HG03575 (cell line): Measurements from ENCODE around the gene PIGQ.

Experiments used
- ATAC-seq: cut with Tn5 transposase; IDR thresholded peaks from one replicate; pipeline ENCODE4 v1.9.1; 2021; ENCODE audit not compliant: unreplicated experiment, insufficient number of reproducible peaks, low FRiP score; ENCODE audit errors: extremely low read depth

PIGQ gene

DNA sequence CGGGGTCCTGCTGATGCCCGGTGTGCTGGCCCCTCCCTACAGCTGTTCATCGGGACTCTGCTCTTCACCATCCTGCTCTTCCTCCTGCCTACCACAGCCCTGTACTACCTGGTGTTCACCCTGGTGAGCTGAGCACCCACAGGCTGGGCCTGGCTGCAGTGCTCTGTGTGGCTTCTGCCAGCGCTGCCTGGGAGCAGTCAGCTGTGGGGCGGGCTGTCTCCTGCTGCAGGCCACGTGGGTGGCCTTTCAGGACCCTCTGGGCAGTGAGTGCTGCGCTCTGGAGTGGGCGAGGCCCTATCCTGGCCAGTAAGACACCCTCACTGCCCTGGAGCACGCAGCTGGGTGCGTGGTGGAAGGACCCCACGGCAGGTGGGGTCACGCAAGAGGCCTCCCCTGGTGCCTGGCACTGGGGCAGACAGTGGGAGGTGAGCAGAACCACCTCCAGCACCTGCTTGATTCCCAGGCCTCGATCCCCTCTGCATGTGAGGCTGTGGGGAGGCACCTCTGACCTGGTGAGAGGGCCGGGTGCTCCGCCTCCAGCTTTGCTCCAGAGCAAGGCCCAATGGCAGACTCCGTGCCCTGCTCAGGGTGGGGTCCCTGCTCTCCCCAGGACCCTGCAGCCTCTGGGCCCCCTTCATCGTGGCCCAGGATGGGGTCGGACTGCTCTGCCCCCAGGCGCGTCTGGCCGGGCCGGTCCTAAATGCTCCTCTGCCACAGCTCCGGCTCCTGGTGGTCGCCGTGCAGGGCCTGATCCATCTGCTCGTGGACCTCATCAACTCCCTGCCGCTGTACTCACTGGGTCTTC lies 10.6 kb downstream of the PIGQ start:
- no peak for ATAC-seq

DNA sequence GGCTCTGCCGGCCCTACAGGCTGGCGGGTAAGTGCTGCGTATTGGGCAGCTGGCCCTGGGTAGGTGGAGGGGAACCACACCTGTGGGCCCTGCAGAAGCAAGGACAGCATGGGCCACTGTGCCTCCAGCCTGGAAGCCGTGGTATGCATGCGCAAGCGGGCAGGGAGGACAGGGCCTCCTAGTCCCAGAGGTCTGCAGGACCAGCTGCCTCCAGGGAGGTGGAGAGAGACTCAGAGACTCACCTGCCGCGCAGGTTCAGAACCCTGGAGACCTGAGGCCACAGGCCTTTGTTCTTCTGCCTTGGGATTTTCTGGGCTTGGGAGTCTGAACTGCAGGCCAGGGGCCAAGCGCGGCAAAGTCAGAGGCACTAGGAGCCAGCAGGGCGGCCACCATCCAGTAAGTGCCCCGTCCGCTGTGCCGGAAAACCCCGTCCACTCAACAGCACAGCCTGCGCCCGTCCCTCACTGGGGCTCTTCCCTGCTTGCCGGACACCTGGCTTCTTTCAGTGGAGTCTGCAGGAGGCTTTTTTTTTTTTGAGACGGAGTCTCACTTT lies 11.3 kb downstream of the PIGQ start:
- ATAC-seq = no peak

DNA sequence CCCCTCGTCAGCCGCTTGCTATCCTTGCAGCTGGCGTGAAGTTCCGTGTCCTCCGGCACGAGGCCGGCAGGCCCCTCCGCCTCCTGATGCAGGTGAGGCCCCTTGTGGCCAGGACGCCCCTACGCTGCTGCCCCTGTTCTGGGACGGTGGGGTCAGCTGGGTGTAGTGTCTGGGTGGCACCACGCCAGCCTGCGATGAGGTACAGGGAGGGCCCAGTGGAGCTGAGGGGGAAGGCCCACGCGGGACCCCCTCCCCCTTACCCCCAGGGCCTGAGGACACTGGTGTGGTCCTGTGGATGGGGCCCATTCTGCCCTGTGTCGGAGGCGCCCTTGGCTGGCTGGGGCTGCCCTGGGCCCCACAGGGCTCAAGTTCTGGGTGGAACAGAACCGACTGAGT lies 12.4 kb downstream of the PIGQ start:
- ATAC-seq = no peak

DNA sequence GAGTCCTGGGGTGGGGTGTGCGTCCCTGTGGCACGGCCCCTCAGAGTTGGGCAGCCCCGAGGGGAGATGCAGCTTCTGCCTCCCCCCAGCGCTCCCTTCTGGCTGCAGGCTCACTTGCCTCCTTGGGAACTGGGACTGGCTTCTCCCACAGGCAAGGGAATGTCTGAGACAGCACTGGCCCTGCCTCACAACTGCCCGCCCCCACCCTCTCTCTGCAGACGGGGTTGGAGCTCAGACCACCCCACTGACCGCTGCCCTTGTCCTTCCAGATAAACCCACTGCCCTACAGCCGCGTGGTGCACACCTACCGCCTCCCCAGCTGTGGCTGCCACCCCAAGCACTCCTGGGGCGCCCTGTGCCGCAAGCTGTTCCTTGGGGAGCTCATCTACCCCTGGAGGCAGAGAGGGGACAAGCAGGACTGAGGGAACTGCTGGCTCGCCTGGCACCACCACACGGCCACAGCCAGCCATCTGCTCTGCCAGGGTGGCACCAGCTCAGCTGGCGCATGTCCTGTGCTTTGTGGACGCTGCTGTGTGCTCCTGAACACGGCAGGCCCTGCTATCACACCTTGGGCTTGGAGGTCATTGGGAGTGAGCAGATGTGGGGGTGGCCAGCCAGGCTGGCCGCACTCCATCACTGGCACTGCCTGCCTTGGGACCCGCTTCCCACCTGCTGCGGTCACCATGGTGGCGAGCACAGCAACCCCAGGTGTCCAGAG lies 13.0 kb downstream of the PIGQ start:
- no peak for ATAC-seq

DNA sequence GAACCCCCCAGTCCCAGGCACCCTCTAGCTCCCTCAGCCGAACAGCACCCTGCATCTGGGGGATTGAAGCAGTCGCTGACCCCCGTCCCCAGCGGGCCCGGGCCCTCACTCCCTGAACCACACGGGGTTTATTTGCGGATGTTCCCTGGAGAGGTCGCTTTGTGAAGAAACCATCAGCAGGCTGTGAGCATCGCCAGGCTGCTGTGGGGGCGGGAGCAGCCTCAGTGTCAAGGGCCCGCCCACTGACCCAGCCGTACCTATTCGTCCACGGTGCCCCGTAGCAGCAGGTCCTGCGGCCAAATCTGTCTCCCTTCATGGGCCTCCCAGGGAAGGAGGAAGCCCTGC lies 13.7 kb downstream of the PIGQ start:
- no peak for ATAC-seq

DNA sequence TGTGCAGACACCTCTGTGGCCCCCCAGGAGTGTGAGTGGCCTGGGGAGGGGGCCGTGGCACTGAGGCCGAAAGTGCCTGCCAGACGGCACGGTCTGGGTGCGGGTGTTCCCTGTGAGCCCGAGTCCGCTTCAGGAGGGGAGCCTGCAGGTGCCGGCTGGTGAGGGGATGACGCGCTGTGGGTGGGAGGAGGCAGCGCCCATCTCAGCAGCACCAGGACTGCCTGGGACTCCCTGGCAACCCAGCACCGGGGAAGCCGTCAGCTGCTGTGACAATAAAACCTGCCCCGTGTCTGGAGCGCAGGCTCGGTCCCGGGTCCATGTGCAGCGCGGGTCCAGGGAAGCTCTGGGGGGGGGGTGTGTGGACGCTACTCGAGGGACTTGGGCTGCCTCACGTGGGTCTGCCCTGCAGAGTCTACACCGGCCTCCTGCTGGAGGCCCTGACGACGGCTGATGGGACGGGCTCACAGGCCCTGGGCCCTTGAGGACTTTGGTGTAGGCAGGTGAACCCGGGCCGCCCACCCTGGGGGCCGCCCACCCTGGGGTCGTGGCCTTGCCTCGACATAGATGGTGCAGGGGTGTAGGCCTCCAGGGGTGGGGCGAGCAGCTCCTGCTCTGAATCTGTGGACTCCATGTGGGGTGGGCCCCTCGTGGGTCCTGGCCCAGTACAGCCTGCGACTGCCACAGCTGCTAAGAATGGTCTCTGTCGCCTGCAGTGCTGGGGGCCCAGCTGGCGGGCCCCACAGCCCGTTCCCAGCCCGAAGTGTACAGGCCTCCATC lies 14.2 kb downstream of the PIGQ start:
- no peak for ATAC-seq

DNA sequence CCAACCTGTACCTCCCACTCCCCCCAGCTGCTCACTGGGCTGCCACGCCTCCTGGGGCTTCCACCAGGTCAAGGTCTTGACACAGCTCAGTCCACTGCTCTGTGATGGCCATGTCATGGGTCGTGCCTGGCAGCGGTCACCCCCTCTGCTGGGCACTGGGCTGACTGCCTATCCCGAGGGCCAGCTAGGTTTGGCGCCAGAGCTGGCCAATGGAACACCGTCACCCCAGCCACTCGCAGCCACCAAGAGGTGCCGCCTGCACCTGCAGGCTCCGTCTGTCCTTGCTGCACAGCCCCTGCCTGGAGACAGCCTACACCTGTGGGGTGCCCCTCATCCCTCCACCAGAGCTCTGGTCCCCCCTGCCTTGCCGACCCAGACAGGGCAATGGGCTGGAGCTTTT lies 15.6 kb downstream of the PIGQ start:
- ATAC-seq = no peak

DNA sequence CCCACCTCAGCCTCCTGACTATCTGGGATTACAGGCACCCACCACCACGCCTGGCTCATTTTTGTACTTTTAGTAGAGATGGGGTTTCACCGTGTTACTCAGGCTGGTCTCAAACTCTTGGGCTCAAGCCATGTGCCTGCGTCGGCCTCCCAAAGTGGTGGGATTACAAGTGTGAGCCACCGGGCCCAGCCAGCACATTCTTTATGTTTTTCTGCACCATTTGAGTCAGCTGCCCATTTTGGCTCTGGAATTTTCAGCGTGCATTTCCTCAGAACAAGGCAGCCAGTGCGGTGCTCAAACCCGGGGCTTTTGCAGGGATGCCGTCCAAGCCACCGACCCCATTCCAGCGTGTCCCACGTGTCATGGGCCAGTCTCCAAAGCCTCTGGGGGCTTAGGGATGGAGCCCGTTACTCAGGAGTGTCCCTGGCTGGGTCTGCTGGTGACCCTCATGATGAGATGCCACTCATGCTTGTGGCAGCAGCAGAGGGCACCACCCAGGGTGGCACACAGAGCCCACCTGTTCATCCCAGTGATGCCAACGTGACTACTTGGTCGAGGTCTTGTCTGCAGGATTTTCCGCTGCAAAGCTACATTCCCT lies 16.4 kb downstream of the PIGQ start:
- no peak for ATAC-seq

DNA sequence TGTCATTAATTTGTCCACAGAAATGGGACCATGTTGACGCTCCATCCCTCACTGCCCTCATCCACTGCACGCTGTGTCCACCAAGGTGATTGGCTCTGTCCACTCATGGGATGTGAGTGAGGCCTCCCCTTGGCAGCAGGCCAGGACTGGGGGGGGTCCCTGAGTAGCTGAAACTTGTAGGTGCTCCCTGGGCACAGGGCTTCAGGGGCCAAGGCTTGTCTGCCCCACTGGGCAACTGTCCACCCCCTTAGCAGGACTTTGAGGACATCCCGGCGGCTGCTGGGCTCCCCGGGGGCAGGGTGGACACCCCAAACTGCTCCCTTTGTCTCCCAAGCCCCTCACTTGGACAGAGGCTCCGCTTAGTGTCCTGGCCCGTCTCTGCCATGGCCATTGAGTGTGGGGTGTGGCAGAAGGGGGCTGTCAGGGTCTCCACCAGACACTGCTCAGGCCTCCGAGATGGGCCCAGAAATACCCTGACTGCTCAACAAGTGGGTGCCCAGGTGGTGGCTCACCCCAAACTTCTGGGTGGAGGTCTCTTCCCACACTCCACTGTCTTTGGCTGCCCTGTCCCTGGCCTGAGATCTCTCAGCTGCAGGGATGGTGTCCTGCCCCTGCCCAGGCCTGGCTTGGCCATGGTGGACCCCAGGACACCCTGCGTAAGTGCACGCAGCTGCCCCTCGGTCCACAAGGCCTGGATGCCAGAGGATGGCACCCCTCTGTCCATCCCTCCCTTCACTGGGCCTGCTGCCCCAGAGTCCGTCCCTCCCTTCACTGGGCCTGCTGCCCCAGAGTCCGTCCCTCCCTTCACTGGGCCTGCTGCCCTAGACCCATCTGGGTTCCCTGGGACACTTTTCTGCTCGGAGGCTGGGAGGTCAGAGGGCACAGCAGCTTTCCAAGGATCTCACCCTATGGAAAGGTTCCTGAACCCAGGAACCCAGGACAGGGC lies 17.1 kb downstream of the PIGQ start:
- no peak for ATAC-seq

DNA sequence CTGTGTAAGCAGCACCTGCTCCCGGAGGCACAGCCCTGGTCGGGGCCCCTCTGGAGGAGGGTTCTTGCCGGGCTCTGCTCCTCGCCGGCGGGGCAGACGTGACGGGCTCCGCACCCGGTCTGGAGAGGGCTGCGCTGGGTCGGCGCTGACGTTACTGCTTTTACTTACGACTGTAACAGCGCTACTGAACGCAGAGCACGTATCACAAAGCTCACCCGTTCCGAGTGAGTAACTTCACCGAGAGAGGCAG lies 18.8 kb downstream of the PIGQ start:
- ATAC-seq = no peak

DNA sequence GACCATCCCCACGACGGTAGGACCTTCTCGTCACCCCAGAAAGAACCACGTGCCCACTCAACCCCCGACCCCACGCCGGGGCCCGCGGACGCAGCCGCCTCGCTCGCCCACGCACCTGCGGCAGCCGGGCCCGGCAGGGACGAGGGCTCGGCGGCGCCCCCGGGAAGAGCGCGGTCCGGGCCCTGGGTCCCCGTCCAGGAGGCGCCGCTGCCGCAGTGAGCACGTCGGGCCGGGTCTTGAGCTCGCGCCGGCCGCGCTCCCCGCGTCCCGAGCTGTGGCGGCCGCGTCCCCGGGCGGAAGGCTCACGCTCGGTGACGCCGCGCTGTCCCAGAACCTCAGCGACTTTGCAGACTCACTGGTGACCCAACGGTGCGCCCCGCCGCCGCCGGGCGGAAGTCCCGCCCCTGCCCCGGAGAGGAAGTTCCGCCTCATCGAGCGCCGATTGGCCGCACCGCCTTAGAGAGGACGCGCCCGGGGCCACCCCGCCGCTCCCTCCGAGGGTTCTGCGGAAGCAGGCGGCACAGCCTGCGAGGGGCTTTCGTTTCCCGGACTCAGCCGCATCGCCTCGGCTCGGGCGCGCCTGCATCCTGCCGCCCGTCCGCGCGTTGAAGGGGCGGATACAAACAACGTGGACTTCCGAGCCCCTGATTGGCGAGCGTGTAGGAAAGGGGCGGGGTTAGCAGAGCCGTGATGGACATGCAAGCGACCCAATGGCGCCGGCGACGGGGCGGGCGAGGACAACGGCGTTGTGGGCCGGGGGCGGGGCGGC lies 19.3 kb downstream of the PIGQ start:
- no peak for ATAC-seq

DNA sequence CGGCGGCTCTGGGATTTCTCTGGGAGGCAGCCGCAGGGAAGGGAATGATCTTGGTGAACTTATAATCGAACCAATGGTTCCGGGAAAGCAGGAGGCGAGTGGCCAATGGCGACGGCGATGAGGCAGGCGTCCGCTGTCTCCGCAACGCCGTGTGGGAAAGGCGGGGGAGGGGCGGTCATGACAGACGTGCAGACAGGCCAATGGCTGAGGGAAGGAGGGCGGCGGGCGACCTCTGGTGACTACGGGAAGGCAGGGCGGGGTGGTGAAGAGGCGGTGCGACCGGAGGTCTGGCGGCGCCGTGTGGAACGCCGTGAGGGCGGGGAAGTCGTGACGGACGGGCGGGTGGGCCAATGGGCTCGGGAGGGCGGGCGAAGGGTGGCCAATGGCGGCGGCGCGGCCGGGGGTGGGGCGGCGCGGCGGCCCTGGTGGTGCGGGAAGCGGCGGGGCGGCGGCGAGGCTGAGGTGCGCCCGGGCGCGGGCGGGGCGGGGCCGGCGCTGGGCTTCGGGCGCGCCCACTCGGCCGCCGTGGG lies 20.0 kb downstream of the PIGQ start, which contains the start of gene RAB40C:
Gene RAB40C (plus strand): TSS at position 409 of the 530 bp plus-strand sequence. CDS start 226 bp downstream, outside the sequence.
- no peak for ATAC-seq

DNA sequence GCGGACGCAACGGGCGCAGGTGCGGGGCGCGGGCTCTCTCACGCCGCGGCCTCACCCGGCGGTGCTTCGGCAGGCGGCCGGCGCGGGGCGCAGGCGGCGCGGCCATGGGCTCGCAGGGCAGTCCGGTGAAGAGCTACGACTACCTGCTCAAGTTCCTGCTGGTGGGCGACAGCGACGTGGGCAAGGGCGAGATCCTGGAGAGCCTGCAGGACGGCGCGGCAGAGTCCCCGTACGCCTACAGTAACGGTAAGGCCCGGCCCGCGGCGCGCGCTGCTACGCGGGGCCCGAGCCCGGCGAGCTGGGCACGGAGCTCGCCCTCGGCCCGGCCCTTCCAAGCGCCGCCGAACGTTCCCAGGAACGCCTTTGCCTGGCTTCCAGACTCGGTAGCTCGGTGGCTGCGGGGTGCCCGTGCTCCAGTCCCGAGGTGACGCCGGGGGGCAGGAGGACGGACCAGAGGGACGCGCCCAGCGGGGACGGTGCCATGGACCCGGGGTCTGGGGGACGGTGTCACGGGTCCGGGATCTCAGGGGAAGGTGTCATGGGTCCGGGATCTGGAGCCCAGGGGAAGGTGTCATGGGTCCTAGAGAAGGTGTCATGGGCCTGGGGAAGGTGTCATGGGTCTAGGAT lies 20.5 kb downstream of the PIGQ start:
- ATAC-seq = no peak

DNA sequence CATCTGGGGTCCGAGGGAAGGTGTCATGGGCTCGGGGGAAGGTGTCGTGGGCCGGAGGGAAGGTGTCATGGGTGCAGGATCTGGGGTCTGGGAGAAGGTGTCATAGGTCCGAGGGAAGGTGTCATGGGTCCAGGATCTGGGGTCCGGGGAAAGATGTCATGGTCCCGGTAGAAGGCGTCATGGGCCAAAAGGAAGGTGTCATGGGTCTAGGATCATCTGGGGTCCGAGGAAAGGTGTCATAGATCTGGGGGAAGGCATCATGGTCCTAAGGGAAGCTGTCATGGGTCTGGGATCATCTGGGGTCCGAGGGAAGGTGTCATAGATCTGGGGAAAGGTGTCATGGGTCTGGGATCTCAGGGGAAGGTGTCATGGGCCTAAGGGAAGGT lies 21.0 kb downstream of the PIGQ start:
- ATAC-seq = no peak

DNA sequence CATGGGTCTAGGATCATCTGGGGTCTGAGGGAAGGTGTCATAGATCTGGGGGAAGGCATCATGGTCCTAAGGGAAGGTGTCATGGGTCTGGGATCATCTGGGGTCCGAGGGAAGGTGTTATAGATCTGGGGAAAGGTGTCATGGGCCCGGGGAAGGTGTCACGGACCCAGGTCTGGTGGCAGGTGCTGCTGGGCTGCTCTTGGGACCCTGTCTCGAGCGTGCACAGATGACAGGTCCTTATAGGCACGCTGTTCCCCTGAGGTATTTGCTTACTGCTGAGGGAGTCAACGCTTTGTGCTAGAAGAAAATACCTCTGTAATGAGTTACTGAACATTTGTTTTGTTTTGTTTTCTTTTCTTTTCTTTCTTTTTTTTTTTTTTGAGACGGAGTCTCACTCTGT lies 21.5 kb downstream of the PIGQ start:
- ATAC-seq = no peak

DNA sequence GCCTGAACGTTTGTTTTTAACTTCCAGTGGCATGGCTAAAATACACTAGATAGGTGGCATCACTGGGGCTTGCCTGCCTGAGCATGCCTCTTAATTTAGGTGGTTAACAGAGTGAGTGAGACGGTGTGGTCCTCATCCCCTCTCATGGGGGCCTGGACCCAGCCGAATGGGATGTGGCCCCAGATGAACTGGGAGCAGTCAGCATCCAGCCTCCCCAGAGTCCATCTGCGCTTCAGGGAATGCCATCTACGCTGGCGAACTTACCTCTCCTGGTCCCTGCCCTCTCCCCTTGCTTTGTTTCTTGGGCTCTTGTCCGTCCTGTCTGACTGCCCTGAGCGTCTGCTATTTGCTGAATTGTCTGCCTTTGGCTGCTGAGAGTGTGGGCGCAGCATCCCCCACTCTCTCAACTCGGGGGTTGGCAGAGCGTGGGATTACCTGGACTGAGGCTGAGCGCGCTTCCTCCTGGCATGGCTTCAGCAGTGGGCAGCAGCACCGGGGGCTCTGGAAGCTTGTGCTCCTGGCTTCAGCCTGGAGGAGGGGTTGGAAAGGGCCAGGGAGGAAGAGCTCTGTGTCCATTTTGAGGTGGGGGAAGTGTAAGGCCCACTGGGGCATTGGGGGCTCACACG lies 22.2 kb downstream of the PIGQ start:
- ATAC-seq = no peak
